Left renal pelvis (tissue), 4 donors: Measurements from ENCODE around the gene MPG. TPM values are rescaled to one million over a fixed set of nuclear protein-coding genes. Genes with fewer than 3 reads are reported as not detected.
"Not testable (repeated sequence)": the region's sequence is repeated elsewhere in the genome, so short reads cannot be mapped to it uniquely, and the experiment has no call there.

ENCODE experiments used
- DNase-seq, 4 donors: peaks; one replicate each; pipeline ENCODE4 v3.0.0-alpha.2; 2013; ENCODE audit warnings: low read depth in 4 of 4, low spot score in 3 of 4
- polyA plus RNA-seq, 4 donors: library from polyadenylated mRNA; unstranded; fragments of 120-200 nt; gene quantifications; one replicate each; pipeline ENCODE4 v1.2.1, GENCODE V29; 2013; ENCODE audit not compliant: insufficient read length in 4 of 4

Gene MPG
- polyA plus RNA-seq, 4 donors: 19.2 to 29.9 (median 20.8) TPM

DNA sequence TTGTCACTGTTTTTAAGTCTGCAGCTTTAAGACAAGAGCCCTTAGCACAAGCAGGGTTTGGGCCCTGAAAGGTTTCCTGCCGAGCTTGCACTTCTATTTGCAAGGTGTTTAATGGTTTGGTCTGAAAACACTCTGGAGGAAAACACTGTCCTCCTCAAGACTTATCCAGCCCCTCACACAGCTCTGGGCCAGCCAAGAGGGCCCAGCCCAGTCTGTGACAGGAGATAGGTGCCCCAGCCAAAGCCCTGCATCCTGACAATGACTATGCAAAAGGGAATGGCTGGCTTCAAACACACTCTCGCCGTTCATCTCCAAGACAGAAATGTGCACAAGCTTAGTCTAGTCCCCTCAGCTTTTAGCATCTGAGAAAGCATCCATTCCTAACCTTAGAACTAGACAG is 26.9 kb downstream of the MPG start:
- no peak for DNase-seq

DNA sequence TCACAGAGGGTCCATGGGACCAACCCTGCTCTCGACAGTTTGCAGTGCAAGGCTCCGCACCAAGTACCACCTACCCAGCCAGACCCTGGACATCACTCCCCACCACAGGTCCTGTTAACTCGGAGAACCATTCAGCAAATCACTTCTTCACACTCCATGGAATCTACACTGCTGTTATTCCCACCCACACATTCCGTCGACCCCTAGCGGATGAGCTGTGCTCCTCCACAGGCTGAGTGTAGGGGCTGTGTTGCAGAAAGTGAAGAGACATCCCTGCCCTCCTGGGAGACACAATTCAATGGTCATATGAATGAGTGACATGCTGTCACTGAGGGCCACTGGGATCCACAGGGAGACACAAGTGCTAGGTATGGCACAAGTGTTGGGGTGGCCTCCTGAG is 27.5 kb downstream of the MPG start:
- DNase-seq: no peak

DNA sequence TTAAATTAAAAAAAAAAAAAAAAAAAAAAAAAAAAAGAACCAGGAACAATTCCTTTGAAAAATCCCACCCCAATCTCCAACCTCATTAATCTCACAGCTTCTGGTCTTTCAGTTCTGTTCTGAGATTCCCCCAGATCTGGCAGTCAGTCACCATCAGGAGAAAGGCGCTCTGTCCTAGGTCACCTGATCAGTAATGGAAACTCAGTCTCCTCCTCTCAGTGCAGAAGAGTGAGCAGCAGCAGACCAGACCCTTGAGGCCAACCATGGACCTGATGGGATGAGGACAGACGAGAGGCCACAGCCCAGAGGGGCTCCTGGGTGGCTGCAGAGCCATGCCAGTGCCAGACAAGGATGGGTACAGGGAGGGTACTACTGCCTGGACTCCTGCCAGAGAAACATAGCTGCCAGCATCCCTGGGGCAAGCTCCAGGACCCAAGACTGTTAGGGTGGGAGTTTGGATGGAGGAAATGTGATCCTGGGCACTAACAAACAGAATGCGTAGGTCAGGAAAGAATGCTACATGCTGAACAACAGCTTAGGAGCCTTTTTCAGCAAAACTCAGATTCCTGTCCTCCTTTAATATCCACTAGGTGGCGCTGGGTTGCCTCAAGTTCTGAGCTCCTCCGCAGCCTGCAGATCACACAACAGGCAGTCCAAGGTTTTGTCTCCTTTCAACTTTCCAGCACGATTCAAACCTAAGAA is 28.7 kb downstream of the MPG start:
- DNase-seq: peak; percentile 56 to 65 (median 61)

DNA sequence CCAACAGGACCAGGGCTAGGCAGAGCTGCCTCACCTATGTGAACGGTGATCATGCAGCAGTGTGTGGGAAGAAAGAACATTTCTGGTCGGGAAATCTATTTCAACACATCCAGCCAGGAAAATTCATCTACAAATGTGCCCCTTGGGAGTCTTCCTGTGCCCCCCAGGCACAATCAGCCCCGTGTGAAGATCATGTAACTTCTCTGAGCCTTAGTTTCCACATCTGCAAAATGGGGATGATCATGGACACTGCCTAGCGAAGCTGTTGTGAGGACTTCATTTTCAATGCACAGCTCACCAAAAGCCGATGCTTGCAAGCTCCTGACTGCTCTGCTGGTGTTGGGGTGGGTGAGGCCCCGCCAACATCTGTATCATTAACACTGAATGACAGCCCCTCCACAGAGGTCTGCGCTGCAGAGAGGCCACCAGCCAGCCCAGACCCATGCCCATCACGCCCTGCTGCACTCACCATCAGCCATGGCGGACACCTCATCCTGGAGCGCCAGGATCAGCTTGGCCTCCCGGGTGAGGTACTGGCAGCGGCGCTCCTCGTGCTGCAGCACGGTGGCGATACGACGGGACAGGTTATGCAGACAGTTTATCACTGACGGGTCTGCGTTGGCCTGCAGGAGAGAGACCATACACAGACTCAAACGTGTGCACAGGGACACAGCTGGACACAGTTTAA is 34.3 kb downstream of the MPG start:
- no peak for DNase-seq

DNA sequence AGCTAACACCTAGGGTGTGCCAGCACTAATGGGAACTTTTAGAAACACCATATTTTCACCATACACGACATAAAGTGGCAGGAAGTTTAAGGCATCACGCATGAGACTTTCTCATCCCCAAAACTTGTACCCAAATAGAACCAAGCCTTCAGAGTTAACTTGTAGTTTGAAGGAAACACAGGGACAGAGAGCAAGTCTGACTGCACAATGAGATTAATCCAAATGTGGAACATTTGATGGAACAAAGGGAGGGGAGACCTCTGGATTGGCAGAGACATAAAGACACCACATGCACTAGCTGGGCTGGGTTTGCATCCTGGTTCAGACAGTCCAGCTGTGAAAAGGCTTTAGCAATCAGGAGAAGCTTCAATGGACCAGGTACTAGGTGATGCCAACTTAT is 36.3 kb downstream of the MPG start:
- no peak for DNase-seq

DNA sequence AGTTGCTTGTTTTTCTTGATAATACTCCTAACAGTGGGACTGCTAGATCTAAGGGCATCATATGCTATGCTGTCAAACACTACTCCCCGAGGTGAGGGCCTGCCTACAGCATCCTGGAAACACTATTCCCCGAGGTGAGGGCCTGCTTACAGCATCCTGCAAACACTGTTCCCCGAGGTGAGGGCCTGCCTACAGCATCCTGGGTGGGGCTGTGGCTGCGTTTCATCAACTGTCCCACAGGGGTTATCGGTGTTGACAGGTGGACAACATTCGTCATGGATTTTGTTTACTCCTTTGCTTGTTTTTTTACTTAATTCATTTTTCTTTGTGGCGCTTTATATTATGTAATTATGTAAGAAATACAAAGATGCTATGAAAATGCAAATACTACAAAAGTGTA is 38.0 kb downstream of the MPG start:
- DNase-seq: no peak

DNA sequence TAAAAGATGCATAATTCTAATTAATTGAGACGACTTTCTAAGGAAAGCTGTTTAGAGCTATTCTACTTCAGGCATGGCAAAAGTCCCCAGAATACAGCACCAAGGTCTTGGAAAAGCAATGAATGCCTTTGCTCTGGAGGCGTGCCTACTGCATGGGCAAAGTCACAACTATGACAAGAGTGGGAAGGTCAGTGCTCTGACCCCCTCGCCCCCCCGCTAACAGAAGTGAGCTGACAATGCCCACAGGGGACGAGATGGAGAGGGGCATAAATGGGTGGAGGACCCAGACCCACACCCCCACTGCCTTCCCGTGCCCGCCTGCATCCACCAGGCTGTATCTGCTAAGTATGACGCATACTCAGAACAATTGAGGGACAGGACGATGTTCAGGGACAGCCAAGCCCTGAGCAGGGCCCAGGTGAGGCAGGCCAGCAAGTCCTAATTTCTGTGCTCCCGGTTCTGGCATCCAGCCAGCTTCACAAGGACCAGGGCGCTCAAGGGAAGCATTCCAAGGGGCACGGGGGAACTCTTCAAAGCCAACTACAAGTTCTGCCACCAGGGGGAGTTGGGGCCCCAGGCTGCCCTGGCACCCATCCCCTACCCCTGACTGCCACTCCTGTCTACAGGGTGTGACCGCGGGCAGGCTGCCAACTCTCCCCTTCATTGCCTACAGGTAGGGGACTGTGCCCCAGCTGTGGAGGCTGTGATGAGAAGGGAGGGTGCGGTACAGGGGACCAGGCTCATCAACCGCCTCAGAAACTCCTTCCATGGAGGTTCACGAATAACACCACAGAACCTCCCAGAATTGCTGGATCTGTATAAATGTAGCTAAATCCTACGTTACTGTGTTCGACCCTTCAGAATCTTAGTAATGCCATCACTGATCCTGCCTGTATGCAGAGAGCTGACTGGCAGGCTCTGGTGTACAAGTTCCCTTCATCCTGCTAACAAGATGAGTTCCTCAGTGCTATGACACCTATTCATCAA is 39.6 kb downstream of the MPG start:
- DNase-seq: peak in 1 of 4 donors; percentile 57

DNA sequence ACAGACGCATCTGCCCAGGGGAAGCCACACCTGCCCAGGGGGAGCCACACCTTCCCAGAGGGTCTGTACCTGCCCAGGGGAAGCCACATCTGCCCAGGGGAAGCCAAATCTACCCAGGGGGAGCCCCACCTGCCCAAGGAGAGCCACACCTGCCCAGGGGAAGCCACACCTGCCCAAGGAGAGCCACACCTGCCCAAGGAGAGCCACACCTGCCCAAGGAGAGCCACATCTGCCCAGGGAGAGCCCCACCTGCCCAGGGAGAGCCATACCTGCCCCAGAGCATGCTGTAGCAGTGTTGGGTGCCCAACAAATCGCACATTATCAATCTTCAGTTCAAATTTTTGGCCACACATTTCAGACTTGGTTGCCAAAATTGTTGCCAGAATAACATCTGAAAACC is 40.8 kb downstream of the MPG start:
- no peak for DNase-seq

DNA sequence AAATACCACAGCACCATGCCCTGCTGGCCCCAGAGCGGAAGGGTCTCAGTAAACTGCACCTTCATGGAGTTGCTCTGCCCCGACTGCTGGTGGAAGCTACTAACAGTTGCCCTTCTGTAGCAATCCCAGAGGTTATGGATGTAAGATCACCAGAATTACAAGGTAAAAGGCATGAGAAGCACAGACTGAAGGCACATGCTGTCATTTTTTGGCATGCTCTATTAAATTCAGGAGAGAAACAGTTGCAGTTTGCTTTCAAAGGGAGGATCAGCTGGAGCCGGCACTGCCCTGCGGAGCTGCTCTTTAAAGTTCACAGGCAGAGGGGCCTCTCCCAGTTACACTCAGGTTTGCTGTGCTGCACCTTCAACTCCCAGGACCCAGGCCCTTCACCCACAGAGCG is 41.3 kb downstream of the MPG start:
- no peak for DNase-seq

DNA sequence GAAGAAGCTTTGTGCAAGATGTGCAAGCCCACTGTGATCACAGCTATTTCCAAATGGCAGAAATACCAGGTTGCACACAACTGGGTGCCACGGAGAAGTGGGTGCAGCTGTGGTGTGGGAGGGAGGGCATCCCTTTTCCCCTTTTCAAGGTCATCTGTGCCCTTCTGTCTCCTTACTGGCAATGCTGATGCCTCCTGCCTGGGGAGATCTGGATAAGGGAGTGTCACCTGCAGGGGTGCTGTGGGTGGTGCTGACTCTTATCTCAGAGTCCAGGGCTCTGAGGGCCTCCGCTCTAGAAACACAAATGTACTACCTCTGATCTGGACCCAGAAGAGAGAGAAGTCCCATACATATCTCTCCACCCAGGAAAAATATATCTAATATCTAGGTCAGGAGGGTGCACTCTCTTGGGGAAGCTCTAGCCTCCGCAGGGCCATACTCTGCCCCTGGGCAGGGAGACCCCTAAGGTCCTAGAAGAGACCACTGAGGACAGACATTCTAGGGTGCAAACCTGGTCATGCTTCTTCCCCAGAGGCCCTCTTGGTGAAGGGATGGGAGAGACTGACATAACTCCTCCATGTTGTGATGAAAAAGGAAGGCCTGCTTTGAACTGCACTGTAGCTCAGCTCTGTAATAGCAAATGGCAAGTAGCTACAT is 41.9 kb downstream of the MPG start:
- DNase-seq: no peak

DNA sequence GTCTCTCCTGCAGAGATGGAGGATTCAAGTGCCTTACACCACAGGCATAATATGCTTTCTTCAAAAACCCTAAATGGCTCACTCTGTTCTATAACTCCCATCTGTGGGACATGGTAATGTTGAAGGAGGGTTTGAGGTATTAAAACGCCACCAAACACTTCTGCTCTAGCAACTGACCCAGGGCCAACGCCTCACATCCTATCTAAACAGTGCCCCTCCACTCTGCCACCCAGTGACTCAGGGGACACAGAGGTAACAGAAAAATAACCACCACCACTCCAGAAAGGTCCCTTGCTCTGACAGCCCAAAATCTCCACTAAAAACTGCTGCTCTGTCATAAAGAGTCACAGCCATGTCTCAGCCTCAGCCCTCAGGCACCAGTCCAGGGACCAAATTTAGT is 42.7 kb downstream of the MPG start:
- DNase-seq: no peak

DNA sequence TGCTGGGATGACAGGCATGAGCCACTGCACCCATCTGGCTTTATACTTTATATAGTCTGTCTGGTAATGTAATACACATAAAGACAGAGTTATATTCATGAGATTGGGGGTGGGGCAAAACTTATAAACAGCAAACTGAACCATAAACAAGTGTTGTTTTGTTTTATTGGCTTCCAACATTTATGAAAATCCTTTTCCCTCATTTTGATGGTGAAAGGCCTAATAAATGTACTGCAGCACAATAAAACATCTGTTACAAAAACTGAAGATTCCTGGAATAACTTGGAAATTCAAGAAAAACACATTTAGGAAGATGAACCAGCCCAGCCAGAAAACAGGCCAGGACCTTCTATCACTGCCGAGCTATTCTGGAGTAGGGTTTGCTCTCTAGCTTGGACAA is 44.3 kb downstream of the MPG start:
- DNase-seq: no peak

DNA sequence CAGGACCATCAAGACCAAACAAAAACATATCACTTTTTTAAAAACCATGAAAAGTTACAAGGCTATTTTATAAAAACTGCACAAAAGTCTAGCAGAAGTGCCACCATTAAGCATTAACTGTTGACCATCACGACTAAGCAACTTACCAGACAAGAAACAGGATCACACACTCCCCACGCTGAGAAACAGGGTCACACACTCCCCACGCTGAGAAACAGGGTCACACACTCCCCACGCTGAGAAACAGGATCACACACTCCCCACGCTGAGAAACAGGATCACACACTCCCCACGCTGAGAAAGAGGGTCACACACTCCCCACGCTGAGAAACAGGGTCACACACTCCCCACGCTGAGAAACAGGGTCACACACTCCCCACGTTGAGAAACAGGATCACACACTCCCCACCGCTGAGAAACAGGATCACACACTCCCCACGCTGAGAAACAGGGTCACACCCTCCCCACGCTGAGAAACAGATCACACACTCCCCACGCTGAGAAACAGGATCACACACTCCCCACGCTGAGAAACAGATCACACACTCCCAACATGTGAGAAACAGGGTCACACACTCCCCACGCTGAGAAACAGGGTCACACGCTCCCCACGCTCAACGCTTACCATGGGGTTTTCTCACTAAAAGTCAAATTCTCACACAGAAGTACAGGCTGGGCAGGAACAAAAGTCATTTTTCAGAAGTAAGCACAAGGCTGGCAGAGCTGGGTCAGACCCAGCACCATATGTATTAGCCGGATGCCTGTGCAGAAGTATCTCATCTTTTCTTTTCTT is 45.7 kb downstream of the MPG start:
- DNase-seq: not testable (repeated sequence)

DNA sequence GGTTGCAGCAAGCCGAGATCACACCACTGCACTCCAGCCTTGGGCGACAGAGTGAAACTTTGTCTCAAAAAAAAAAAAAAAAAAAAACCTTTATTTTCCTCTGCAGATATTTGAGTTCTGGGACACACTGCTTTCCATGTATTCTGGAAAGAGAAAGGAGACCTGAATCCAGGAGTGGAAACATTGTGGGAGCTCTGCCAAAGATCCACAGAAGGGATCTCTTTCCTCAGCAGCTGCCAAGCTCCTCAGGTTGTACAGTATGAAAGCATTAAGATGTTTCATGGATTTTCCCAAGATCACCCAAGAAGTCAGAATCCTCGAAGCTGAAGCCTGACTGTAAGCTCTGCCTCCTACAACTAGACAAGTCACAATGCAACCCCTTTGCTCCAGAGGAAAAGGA is 47.0 kb downstream of the MPG start:
- DNase-seq: no peak

DNA sequence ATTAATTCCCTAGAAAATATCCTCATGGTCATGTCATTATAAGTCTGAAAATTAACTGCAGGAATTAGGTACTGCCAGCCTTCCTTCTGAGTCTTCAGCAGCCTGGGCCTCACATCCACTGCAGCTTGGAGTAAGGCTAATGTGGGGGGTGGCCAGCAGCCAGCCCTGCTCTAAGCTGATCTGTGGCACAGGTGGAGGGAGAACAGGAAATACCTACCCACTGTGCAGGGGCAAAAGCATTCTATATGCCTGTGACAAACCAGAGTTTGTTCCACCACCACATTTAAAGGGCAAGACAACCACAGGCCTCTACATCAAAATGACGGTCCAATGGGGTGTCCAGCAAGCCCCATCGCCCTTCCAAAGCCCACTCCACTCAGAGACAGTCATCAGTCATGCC is 51.0 kb downstream of the MPG start:
- DNase-seq: no peak

DNA sequence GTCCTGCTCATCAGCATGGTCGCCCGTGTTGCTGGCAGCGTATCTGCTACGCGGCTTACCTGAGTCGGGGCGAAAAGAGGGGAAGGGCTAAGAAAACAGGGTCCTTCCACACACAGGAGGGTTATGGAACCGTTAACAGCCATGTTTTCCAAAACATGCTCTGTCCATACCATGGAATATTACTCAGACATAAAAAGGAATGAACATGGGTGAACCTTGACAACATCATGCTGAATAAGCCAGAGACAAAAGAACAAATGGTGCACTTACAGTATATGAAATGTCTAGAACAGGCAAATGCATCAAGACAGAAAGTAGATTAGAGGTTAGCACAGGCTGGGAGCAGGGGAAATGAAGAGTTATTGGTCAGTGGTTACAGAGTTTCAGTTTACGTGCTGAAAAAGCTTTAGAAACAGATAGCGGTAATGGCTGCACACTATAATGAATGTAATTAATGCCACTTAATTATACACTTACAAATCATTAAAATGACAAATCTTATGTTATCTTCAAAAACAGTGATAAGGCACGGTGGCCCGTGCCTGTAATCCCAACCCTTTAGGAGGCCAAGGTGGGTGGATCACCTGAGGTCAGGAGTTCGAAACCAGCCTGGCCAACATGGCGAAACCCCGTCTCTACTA is 52.6 kb downstream of the MPG start:
- no peak for DNase-seq

DNA sequence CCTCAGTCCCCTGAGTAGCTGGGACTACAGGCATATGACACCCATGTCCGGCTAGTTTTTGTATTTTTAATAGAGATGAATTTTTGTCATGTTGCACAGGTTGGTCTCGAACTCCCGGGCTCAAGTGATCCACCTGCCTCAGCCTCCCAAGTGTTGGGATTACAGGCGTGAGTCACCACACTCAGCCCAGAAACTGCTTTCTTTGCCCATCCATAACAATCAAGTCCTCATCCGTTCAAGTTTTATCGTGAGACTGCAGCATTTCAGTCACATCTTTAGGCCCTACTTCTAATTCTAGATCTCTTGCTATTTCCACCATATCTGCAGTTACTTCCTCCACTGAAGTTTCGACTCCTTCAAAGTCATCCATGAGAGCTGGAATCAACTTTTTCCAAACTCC is 54.1 kb downstream of the MPG start:
- no peak for DNase-seq

DNA sequence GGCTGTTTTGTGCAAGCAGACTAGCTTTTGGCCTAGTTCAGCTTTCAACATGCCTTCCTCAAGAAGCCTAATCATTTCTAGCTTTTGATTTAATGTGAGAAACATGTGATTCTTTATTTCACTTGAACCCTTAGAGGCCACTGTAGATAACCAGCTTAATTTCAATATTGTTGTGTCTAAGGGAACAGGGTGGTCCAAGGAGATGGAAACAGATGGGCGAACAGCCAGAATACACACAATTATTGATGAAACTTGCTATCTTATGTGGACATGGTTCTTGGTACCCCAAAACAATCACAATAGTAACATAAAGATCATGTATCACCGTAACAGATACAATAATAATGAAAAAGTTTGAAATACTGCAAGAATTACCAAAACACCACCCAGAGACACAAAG is 55.7 kb downstream of the MPG start:
- DNase-seq: no peak
